ENCODE results near the gene ITPRID1.

The ITPRID1 gene

GRCh38 chr7:31495653-31496052 lies 18.2 kb upstream of the ITPRID1 start:
- no peak overlapping the region for H3K9ac ChIP-seq
- H3K27ac ChIP-seq: no peak overlapping the region
- no peaks in the 10 kb centered on the region for H3K4me1 ChIP-seq (ENCODE audit: low read depth, poor library complexity, severe bottlenecking)
- H3K4me3 ChIP-seq (IDR thresholded peaks at IDR 0.05; ENCODE audit: insufficient read depth, low read depth, low read length): no peak overlapping the region
- no peaks in the 10 kb centered on the region for H3K79me2 ChIP-seq (ENCODE audit: insufficient read depth, low read depth)
- no peak overlapping the region for H2AFZ ChIP-seq (ENCODE audit: low read depth)
- no peaks in the 10 kb centered on the region for H3K27me3 ChIP-seq (ENCODE audit: insufficient read depth, low read depth)
- H3K4me2 ChIP-seq: no peak overlapping the region
- H3K36me3 ChIP-seq (ENCODE audit: insufficient read depth): no peaks in the 10 kb centered on the region
- TF ChIP-seq, protein P1, sequence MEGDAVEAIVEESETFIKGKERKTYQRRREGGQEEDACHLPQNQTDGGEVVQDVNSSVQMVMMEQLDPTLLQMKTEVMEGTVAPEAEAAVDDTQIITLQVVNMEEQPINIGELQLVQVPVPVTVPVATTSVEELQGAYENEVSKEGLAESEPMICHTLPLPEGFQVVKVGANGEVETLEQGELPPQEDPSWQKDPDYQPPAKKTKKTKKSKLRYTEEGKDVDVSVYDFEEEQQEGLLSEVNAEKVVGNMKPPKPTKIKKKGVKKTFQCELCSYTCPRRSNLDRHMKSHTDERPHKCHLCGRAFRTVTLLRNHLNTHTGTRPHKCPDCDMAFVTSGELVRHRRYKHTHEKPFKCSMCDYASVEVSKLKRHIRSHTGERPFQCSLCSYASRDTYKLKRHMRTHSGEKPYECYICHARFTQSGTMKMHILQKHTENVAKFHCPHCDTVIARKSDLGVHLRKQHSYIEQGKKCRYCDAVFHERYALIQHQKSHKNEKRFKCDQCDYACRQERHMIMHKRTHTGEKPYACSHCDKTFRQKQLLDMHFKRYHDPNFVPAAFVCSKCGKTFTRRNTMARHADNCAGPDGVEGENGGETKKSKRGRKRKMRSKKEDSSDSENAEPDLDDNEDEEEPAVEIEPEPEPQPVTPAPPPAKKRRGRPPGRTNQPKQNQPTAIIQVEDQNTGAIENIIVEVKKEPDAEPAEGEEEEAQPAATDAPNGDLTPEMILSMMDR (conservative IDR thresholded peaks at IDR 0.05; ENCODE audit: low read depth, low read length): no peak
- H4K20me1 ChIP-seq (ENCODE audit: insufficient read depth): no peaks in the 10 kb centered on the region

DNA sequence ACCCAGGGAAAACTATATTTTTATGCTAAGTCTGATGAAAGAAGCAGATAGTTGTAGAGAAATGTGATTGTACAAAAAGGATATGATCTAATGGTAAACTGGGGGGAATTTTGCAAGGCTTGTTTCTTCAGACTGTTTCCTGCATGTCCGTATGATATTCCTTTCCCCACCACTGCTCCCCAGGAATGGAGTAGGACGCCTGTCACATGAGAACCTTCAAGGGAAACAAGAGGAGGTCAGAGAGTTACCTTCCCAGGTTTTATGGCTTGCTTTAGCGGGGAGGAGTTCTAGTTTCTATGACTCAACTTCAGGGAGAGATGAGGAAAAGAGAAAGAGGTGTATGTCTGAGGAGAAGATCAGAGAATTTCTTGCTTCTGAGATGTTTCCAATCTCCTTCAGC lies 16.4 kb upstream of the ITPRID1 start:
- Histone ChIP-seq H2AFZ (ENCODE audit: low read depth) (no peak overlapping the region), H3K27me3 (ENCODE audit: insufficient read depth, low read depth) (no peaks in the 10 kb centered on the region), H4K20me1 (ENCODE audit: insufficient read depth) (no peaks in the 10 kb centered on the region), H3K27ac (no peak overlapping the region), H3K4me2 (no peak overlapping the region), H3K36me3 (ENCODE audit: insufficient read depth) (no peaks in the 10 kb centered on the region), H3K4me3 (IDR thresholded peaks at IDR 0.05; ENCODE audit: insufficient read depth, low read depth, low read length) (no peak overlapping the region), H3K79me2 (ENCODE audit: insufficient read depth, low read depth) (no peaks in the 10 kb centered on the region), H3K4me1 (ENCODE audit: low read depth, poor library complexity, severe bottlenecking) (no peaks in the 10 kb centered on the region), H3K9ac (no peak overlapping the region)
- TF ChIP-seq, protein P1 (conservative IDR thresholded peaks at IDR 0.05; ENCODE audit: low read depth, low read length): no peak

GRCh38 chr7:31500656-31501055 lies 13.2 kb upstream of the ITPRID1 start:
- H3K27ac ChIP-seq: no peak overlapping the region
- H3K4me2 ChIP-seq: no peak overlapping the region
- no peaks in the 10 kb centered on the region for H3K4me1 ChIP-seq (ENCODE audit: low read depth, poor library complexity, severe bottlenecking)
- H2AFZ ChIP-seq (ENCODE audit: low read depth): no peak overlapping the region
- no peaks in the 10 kb centered on the region for H4K20me1 ChIP-seq (ENCODE audit: insufficient read depth)
- H3K79me2 ChIP-seq (ENCODE audit: insufficient read depth, low read depth): no peaks in the 10 kb centered on the region
- no peaks in the 10 kb centered on the region for H3K27me3 ChIP-seq (ENCODE audit: insufficient read depth, low read depth)
- TF ChIP-seq, protein P1 (conservative IDR thresholded peaks at IDR 0.05; ENCODE audit: low read depth, low read length): no peak
- H3K36me3 ChIP-seq (ENCODE audit: insufficient read depth): no peaks in the 10 kb centered on the region
- no peak overlapping the region for H3K4me3 ChIP-seq (IDR thresholded peaks at IDR 0.05; ENCODE audit: insufficient read depth, low read depth, low read length)
- H3K9ac ChIP-seq: no peak overlapping the region

DNA sequence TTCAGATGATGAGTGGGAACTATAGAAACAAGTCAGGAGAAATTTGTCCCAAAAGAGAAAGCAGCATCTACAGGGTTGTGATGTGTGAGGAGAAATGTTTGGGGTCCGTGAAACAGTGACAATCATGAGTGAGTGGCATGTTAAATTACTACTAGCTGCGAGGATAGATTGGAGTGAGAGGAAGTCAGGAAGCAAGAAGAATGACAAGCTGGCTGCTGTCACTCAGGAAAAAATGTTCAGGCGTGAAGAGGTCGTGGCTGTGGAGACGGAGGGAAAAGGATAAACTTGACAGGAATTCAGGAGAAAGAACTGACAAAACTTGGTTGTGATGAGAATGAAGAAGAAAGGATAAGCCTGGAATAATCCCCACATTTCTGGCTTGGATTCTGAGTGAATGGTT lies 5.1 kb upstream of the ITPRID1 start:
- Histone ChIP-seq H3K36me3 (ENCODE audit: insufficient read depth) (no peaks in the 10 kb centered on the region), H4K20me1 (ENCODE audit: insufficient read depth) (no peaks in the 10 kb centered on the region), H3K4me2 (no peak overlapping the region), H3K9ac (no peak overlapping the region), H3K27ac (no peak overlapping the region), H2AFZ (ENCODE audit: low read depth) (no peak overlapping the region), H3K27me3 (ENCODE audit: insufficient read depth, low read depth) (no peaks in the 10 kb centered on the region), H3K79me2 (ENCODE audit: insufficient read depth, low read depth) (no peaks in the 10 kb centered on the region), H3K4me3 (IDR thresholded peaks at IDR 0.05; ENCODE audit: insufficient read depth, low read depth, low read length) (no peak overlapping the region), H3K4me1 (ENCODE audit: low read depth, poor library complexity, severe bottlenecking) (no peaks in the 10 kb centered on the region)
- TF ChIP-seq, protein P1 (conservative IDR thresholded peaks at IDR 0.05; ENCODE audit: low read depth, low read length): no peak

Data from KMS-11 (cell line).